OCI-M1 (cell line): ENCODE measurements around the gene KPRP.
A peak's percentile ranks its signal among the peaks of the same experiment; 100 is the strongest.

ENCODE experiments used
- DNase-seq: peaks from one replicate; lab custom pipeline; 2025; lab: John Stamatoyannopoulos, UW

The KPRP gene

GRCh38 chr1:152757747-152758146 is at the start of gene KPRP:
Gene KPRP, plus strand, starts transcription at chr1:152758025. Its CDS starts 1,564 bp downstream, at chr1:152759589.
- DNase-seq, result no peak

GRCh38 chr1:152718238-152718637 is 39.6 kb upstream of the KPRP start:
- DNase-seq, result no peak

- no peak for DNase-seq
These were observed 32.6 kb upstream of the KPRP start for GRCh38 chr1:152725261-152725660.

- DNase-seq, result no peak
These were observed 28.8 kb upstream of the KPRP start for GRCh38 chr1:152728986-152729385.

- peak; percentile 41 for DNase-seq
These were observed 22.2 kb upstream of the KPRP start for GRCh38 chr1:152735648-152736047.

GRCh38 chr1:152737997-152738396 is 19.8 kb upstream of the KPRP start:
- no peak for DNase-seq

GRCh38 chr1:152739841-152740240 is 18.0 kb upstream of the KPRP start:
- no peak for DNase-seq

GRCh38 chr1:152741656-152742055 is 16.2 kb upstream of the KPRP start:
- no peak for DNase-seq

- no peak for DNase-seq
These were observed 14.3 kb upstream of the KPRP start for GRCh38 chr1:152743371-152744145.

- DNase-seq, result peak; percentile 67
These were observed 12.5 kb upstream of the KPRP start for GRCh38 chr1:152745289-152745704.

GRCh38 chr1:152745765-152746444 is 11.9 kb upstream of the KPRP start:
- no peak for DNase-seq

GRCh38 chr1:152747831-152748230 is 10.0 kb upstream of the KPRP start:
- no peak for DNase-seq

- DNase-seq, result no peak
These were observed 5.6 kb upstream of the KPRP start for GRCh38 chr1:152752225-152752624.

GRCh38 chr1:152753586-152753985 is 4.2 kb upstream of the KPRP start:
- DNase-seq, result no peak

GRCh38 chr1:152756872-152757271 is 953 bp upstream of the KPRP start:
- no peak for DNase-seq

GRCh38 chr1:152758636-152759035 is 811 bp downstream of the KPRP start:
- DNase-seq, result no peak

GRCh38 chr1:152759453-152760173 is 1.8 kb downstream of the KPRP start:
- no peak for DNase-seq

- no peak for DNase-seq
These were observed 2.8 kb downstream of the KPRP start for GRCh38 chr1:152760551-152761190.

GRCh38 chr1:152761609-152762213 is 3.9 kb downstream of the KPRP start:
- DNase-seq, result no peak

- peak; percentile 24 for DNase-seq
These were observed 11.2 kb downstream of the KPRP start for GRCh38 chr1:152768847-152769533.

GRCh38 chr1:152770411-152770810 is 12.6 kb downstream of the KPRP start:
- DNase-seq, result no peak
